GM23338 (cell line): ENCODE results near the gene B4GALT1. TPM values are rescaled to one million over a fixed set of nuclear protein-coding genes. Genes with fewer than 3 reads are reported as not detected.

ENCODE experiments used
- ATAC-seq: fragments of 200-7000 bp; cut with Tn5 transposase; 3 replicates; pipeline ENCODE4 v1.9.1; 2020
- DNase-seq: peaks from one replicate; pipeline ENCODE4 v3.0.0-alpha.2; 2015; ENCODE audit warnings: low spot score
- H2AFZ ChIP-seq: fragments of 200-600 bp; sonication (generic); 2 replicates; pipeline ENCODE4 v1.8.0; 2016; ENCODE audit warnings: antibody characterized with exemption, mild to moderate bottlenecking, moderate library complexity
- H3F3A ChIP-seq: fragments of 200-600 bp; sonication (generic); replicated peaks from 2 replicates; pipeline ENCODE4 v1.8.0; 2017; ENCODE audit warnings: antibody characterized with exemption, mixed run types, low read depth
- H3K27ac ChIP-seq: fragments of 200-600 bp; sonication (generic); 2 replicates; pipeline ENCODE4 v1.6.1; 2016; ENCODE audit warnings: low read depth
- H3K27me3 ChIP-seq: fragments of 200-600 bp; sonication (generic); 2 replicates; pipeline ENCODE4 v1.8.0; 2016; ENCODE audit warnings: mild to moderate bottlenecking, mixed run types, moderate library complexity; ENCODE audit not compliant: insufficient read depth
- H3K36me3 ChIP-seq: fragments of 200-600 bp; sonication (generic); 2 replicates; pipeline ENCODE4 v1.8.0; 2016; ENCODE audit warnings: mild to moderate bottlenecking; ENCODE audit not compliant: insufficient read depth
- H3K4me1 ChIP-seq: fragments of 200-600 bp; sonication (generic); 2 replicates; pipeline ENCODE4 v1.8.0; 2016; ENCODE audit warnings: mild to moderate bottlenecking, moderate library complexity; ENCODE audit not compliant: insufficient read depth
- H3K4me2 ChIP-seq: fragments of 200-600 bp; sonication (generic); 2 replicates; pipeline ENCODE4 v1.7.1; 2017; ENCODE audit warnings: mixed run types
- H3K4me3 ChIP-seq: fragments of 200-600 bp; sonication (generic); 2 replicates; pipeline ENCODE4 v1.6.1; 2016; ENCODE audit warnings: mixed run types
- H3K79me2 ChIP-seq: fragments of 200-600 bp; sonication (generic); replicated peaks from 2 replicates; pipeline ENCODE4 v1.8.0; 2017; ENCODE audit warnings: mild to moderate bottlenecking; ENCODE audit not compliant: insufficient read depth
- H3K9me2 ChIP-seq: fragments of 200-600 bp; sonication (generic); 2 replicates; pipeline ENCODE4 v1.8.0; 2017; ENCODE audit not compliant: insufficient read depth
- H4K20me1 ChIP-seq: fragments of 200-600 bp; sonication (generic); replicated peaks from 2 replicates; pipeline ENCODE4 v1.8.0; 2017; ENCODE audit warnings: mild to moderate bottlenecking; ENCODE audit not compliant: insufficient read depth
- H3K27ac Mint-ChIP-seq: 2 replicates; pipeline ENCODE4 v1.8.0; 2020; ENCODE audit warnings: inconsistent platforms, mild to moderate bottlenecking, moderate library complexity, mixed read lengths
- H3K27me3 Mint-ChIP-seq: 3 replicates; pipeline ENCODE4 v1.8.0; 2022; ENCODE audit warnings: low read depth, mild to moderate bottlenecking, moderate library complexity, mixed read lengths, inconsistent platforms; ENCODE audit not compliant: insufficient read depth, poor library complexity
- H3K36me3 Mint-ChIP-seq: 3 replicates; pipeline ENCODE4 v1.8.0; 2021; ENCODE audit warnings: low read depth, mild to moderate bottlenecking, inconsistent platforms, moderate library complexity, mixed read lengths
- H3K4me1 Mint-ChIP-seq: 3 replicates; pipeline ENCODE4 v1.8.0; 2020; ENCODE audit warnings: mild to moderate bottlenecking, inconsistent platforms, mixed read lengths
- H3K4me3 Mint-ChIP-seq: 3 replicates; pipeline ENCODE4 v1.8.0; 2021; ENCODE audit warnings: moderate library complexity, mild to moderate bottlenecking, inconsistent platforms, mixed read lengths
- H3K9me3 Mint-ChIP-seq: 3 replicates; pipeline ENCODE4 v1.8.0; 2020; ENCODE audit warnings: moderate library complexity, mild to moderate bottlenecking, inconsistent platforms, mixed read lengths
- CREB1 ChIP-seq: fragments of 250-450 bp; sonication (Bioruptor Pico); IDR thresholded peaks from 2 replicates; pipeline ENCODE4 v1.5.0; 2020; ENCODE audit warnings: low read depth, mild to moderate bottlenecking, moderate library complexity
- JUNB ChIP-seq: IDR thresholded peaks from one replicate; pipeline ENCODE4 v1.6.1; 2016; ENCODE audit warnings: antibody characterized with exemption; ENCODE audit not compliant: unreplicated experiment
- ZNF114 ChIP-seq: fragments of 250-450 bp; sonication (Bioruptor Pico); IDR thresholded peaks from 2 replicates; pipeline ENCODE4 v1.5.0; 2020; ENCODE audit warnings: mild to moderate bottlenecking, moderate library complexity
- polyA plus RNA-seq: library from polyadenylated mRNA; unstranded; fragments of >200 nt; fragmentation: Nextera tagmentation; extraction: Ambion mirVana; gene quantifications from 2 replicates; pipeline ENCODE4 v1.2.1, GENCODE V29; 2016
- total RNA-seq: library from RNA; depleted of rRNA; stranded (reverse); fragments of >200 nt; shearing (Covaris generic); gene quantifications from 2 replicates; pipeline ENCODE4 v1.2.3, GENCODE V29; 2014
- TF ChIP-seq, protein P1 (sequence below): fragments of 250-450 bp; sonication (Bioruptor Pico); IDR thresholded peaks from 2 replicates; pipeline ENCODE4 v1.5.0; 2020; ENCODE audit warnings: mild to moderate bottlenecking, moderate library complexity
- TF ChIP-seq, protein P2 (sequence below), 2 experiments: fragments of 200-600 bp in 1 of 2; sonication (generic) in 1 of 2; conservative IDR thresholded peaks; 2 replicates each; pipeline versions ENCODE4 v1.5.1 to v1.6.1; 2016 to 2017; ENCODE audit warnings: antibody characterized with exemption in 2 of 2, low read depth in 2 of 2, mild to moderate bottlenecking in 2 of 2, moderate library complexity in 1 of 2

B4GALT1 gene
- total and polyA plus RNA-seq, 2 experiments from 2014 or later: 6.3 to 15.8 TPM

DNA sequence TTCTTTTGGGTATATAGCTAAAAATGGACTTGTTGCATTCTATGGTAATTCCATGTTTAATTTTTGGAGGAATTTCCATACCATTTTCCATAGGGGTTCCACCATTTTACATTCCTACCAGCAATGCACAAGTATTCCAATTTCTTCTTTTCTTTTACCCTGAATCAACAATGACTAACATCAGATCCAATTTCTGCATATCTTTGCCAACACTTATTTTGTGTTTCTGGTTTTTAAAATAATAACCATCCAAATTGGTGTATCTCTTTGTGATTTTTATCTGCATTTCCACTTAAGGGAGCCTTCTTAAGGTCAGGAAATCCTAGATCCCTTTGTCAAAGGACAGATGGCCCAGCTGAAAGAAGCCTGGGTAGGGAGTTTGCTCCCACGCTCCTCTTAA is 61.2 kb downstream of the B4GALT1 start (continued):
- TF ChIP-seq, protein P1, sequence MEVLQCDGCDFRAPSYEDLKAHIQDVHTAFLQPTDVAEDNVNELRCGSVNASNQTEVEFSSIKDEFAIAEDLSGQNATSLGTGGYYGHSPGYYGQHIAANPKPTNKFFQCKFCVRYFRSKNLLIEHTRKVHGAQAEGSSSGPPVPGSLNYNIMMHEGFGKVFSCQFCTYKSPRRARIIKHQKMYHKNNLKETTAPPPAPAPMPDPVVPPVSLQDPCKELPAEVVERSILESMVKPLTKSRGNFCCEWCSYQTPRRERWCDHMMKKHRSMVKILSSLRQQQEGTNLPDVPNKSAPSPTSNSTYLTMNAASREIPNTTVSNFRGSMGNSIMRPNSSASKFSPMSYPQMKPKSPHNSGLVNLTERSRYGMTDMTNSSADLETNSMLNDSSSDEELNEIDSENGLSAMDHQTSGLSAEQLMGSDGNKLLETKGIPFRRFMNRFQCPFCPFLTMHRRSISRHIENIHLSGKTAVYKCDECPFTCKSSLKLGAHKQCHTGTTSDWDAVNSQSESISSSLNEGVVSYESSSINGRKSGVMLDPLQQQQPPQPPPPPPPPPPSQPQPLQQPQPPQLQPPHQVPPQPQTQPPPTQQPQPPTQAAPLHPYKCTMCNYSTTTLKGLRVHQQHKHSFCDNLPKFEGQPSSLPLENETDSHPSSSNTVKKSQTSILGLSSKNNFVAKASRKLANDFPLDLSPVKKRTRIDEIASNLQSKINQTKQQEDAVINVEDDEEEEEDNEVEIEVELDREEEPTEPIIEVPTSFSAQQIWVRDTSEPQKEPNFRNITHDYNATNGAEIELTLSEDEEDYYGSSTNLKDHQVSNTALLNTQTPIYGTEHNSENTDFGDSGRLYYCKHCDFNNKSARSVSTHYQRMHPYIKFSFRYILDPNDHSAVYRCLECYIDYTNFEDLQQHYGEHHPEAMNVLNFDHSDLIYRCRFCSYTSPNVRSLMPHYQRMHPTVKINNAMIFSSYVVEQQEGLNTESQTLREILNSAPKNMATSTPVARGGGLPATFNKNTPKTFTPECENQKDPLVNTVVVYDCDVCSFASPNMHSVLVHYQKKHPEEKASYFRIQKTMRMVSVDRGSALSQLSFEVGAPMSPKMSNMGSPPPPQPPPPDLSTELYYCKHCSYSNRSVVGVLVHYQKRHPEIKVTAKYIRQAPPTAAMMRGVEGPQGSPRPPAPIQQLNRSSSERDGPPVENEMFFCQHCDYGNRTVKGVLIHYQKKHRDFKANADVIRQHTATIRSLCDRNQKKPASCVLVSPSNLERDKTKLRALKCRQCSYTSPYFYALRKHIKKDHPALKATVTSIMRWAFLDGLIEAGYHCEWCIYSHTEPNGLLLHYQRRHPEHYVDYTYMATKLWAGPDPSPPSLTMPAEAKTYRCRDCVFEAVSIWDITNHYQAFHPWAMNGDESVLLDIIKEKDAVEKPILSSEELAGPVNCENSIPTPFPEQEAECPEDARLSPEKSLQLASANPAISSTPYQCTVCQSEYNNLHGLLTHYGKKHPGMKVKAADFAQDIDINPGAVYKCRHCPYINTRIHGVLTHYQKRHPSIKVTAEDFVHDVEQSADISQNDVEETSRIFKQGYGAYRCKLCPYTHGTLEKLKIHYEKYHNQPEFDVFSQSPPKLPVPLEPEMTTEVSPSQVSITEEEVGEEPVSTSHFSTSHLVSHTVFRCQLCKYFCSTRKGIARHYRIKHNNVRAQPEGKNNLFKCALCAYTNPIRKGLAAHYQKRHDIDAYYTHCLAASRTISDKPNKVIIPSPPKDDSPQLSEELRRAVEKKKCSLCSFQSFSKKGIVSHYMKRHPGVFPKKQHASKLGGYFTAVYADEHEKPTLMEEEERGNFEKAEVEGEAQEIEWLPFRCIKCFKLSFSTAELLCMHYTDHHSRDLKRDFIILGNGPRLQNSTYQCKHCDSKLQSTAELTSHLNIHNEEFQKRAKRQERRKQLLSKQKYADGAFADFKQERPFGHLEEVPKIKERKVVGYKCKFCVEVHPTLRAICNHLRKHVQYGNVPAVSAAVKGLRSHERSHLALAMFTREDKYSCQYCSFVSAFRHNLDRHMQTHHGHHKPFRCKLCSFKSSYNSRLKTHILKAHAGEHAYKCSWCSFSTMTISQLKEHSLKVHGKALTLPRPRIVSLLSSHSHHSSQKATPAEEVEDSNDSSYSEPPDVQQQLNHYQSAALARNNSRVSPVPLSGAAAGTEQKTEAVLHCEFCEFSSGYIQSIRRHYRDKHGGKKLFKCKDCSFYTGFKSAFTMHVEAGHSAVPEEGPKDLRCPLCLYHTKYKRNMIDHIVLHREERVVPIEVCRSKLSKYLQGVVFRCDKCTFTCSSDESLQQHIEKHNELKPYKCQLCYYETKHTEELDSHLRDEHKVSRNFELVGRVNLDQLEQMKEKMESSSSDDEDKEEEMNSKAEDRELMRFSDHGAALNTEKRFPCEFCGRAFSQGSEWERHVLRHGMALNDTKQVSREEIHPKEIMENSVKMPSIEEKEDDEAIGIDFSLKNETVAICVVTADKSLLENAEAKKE (CRISPR knock-in tag): no peak
- TF ChIP-seq ZNF114 (CRISPR knock-in tag): no peak
- no peak for TF ChIP-seq CREB1 (CRISPR knock-in tag)
- no peak for TF ChIP-seq JUNB

DNA sequence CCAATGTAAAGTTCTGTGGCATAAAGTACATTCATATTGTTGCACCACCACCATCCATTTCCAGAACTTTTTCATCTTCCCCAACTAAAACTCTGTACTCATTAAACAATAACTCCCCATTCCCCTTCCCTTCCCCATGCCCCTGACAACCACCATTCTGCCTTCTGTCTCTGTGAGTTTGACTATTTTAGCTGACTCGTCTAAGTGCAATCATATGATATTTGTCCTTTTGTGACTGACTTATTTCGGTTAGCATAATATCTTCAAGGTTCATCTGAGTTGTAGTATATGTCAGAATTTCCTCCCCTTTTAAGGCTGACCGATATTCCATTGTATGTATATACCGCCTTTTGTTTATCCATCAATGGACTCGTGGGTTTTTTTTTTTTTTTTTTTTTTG is 61.6 kb downstream of the B4GALT1 start:
- Histone ChIP-seq H4K20me1 (no peaks in the 10 kb centered on the region), H3K4me2 (no peak overlapping the region), H2AFZ (no peak overlapping the region), H3K4me3 (no peak overlapping the region), H3K79me2 (no peaks in the 10 kb centered on the region), H3K36me3 (no peaks in the 10 kb centered on the region), H3F3A (no peaks in the 10 kb centered on the region; the same call in 1 of the 2 replicates), H3K4me1 (peaks cover 5% of the 10 kb centered on the region; the same call in 1 of the 2 replicates), H3K27me3 (no peaks in the 10 kb centered on the region), H3K9me2 (no peaks in the 10 kb centered on the region), H3K27ac (no peak overlapping the region)
- Mint-ChIP-seq H3K9me3 (no peaks in the 10 kb centered on the region), H3K4me3 (no peak overlapping the region), H3K36me3 (no peaks in the 10 kb centered on the region), H3K4me1 (peaks cover 20% of the 10 kb centered on the region), H3K27ac (no peak overlapping the region), H3K27me3 (peaks cover 5% of the 10 kb centered on the region)
- DNase-seq (no peak), ATAC-seq (no peak)
- TF ChIP-seq, protein P2, sequence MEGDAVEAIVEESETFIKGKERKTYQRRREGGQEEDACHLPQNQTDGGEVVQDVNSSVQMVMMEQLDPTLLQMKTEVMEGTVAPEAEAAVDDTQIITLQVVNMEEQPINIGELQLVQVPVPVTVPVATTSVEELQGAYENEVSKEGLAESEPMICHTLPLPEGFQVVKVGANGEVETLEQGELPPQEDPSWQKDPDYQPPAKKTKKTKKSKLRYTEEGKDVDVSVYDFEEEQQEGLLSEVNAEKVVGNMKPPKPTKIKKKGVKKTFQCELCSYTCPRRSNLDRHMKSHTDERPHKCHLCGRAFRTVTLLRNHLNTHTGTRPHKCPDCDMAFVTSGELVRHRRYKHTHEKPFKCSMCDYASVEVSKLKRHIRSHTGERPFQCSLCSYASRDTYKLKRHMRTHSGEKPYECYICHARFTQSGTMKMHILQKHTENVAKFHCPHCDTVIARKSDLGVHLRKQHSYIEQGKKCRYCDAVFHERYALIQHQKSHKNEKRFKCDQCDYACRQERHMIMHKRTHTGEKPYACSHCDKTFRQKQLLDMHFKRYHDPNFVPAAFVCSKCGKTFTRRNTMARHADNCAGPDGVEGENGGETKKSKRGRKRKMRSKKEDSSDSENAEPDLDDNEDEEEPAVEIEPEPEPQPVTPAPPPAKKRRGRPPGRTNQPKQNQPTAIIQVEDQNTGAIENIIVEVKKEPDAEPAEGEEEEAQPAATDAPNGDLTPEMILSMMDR (conservative IDR thresholded peaks at IDR 0.05; ENCODE audit: low read depth in 2 of 2): no peak
- TF ChIP-seq, protein P1 (CRISPR knock-in tag): no peak
